Osteoblast (primary cell): ENCODE data around the gene ATP11A. TPM values are rescaled to one million over a fixed set of nuclear protein-coding genes. Genes with fewer than 3 reads are reported as not detected.

Experiments
- DNase-seq: peaks from one replicate; pipeline ENCODE4 v3.0.0; 2011; ENCODE audit warnings: low spot score, mixed read lengths; ENCODE audit not compliant: insufficient read length; ENCODE audit errors: missing footprints
- H2AFZ ChIP-seq: 2 replicates; pipeline ENCODE4 v1.6.0; 2011; ENCODE audit warnings: mild to moderate bottlenecking, low read length
- H3K27ac ChIP-seq: 2 replicates; pipeline ENCODE4 v1.5.1; 2011; ENCODE audit warnings: mild to moderate bottlenecking, low read depth, low read length, moderate library complexity
- H3K27me3 ChIP-seq: 2 replicates; pipeline ENCODE4 v1.6.0; 2012; ENCODE audit warnings: mild to moderate bottlenecking, control low read depth, inconsistent platforms, low read length, moderate library complexity; ENCODE audit not compliant: insufficient read depth
- H3K36me3 ChIP-seq: 2 replicates; pipeline ENCODE4 v1.5.1; 2011; ENCODE audit warnings: mild to moderate bottlenecking, low read length, control low read depth, moderate library complexity; ENCODE audit not compliant: insufficient read depth
- H3K4me1 ChIP-seq: 2 replicates; pipeline ENCODE4 v1.5.1; 2011; ENCODE audit warnings: mild to moderate bottlenecking, low read length, control low read depth, moderate library complexity; ENCODE audit not compliant: insufficient read depth
- H3K4me2 ChIP-seq: 2 replicates; pipeline ENCODE4 v1.6.0; 2011; ENCODE audit warnings: mild to moderate bottlenecking, low read length; ENCODE audit not compliant: insufficient read depth
- H3K4me3 ChIP-seq: fragments of 200-600 bp; sonication (generic); 3 replicates; pipeline ENCODE4 v1.5.1; 2012; ENCODE audit warnings: mild to moderate bottlenecking, low read length, inconsistent platforms; ENCODE audit not compliant: insufficient read depth
- H3K79me2 ChIP-seq: 2 replicates; pipeline ENCODE4 v1.6.0; 2012; ENCODE audit warnings: mild to moderate bottlenecking, low read length, control low read depth, inconsistent platforms; ENCODE audit not compliant: insufficient read depth
- H3K9me3 ChIP-seq: 2 replicates; pipeline ENCODE4 v1.5.1; 2011; ENCODE audit warnings: low read depth, low read length, control low read depth
- H4K20me1 ChIP-seq: 2 replicates; pipeline ENCODE4 v1.6.0; 2012; ENCODE audit warnings: mild to moderate bottlenecking, low read length, control low read depth; ENCODE audit not compliant: insufficient read depth
- total RNA-seq: library from RNA; depleted of rRNA; stranded (reverse); fragments of >200 nt; gene quantifications from 2 replicates; pipeline ENCODE4 v1.2.3, GENCODE V29; 2012
- TF ChIP-seq, protein P1 (sequence below): IDR thresholded peaks from 2 replicates; pipeline ENCODE4 v1.5.1; 2011; ENCODE audit warnings: mild to moderate bottlenecking, low read depth, low read length, moderate library complexity; ENCODE audit errors: extremely low read depth

ATP11A gene
- total RNA-seq, 1 donor = 7.6 TPM

DNA sequence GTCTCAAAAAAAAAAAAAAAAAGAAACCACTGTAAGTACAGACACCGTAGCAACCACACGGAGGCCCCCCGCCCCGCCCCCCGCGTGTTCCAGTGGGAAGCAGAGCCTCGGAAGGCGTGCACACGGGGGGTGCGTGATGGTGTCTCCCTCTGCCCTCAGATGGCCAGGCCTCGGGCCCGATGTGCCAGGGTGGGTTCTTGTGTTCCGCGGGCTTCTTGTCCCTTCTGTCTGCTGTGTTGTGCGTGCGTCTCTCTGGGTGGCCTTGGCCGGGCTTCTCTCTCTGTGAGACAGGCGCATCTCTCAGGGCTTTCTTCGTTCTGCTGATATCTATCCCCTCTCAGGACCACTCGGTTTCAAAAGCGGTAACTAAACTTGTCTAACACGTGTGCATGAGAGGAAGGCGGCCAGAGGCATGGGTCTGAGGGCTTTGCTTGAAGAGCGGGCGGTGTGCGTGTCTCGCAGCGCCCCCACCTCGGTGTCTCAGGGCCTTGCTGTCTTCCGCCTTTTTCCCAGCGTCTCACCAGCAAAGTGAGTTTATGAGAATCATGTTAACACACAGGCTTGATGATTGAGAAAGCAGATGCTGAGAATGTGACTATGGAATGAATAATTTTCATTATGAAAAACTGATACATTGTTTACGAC, 12.6 kb downstream of the ATP11A start:
- TF ChIP-seq, protein P1, sequence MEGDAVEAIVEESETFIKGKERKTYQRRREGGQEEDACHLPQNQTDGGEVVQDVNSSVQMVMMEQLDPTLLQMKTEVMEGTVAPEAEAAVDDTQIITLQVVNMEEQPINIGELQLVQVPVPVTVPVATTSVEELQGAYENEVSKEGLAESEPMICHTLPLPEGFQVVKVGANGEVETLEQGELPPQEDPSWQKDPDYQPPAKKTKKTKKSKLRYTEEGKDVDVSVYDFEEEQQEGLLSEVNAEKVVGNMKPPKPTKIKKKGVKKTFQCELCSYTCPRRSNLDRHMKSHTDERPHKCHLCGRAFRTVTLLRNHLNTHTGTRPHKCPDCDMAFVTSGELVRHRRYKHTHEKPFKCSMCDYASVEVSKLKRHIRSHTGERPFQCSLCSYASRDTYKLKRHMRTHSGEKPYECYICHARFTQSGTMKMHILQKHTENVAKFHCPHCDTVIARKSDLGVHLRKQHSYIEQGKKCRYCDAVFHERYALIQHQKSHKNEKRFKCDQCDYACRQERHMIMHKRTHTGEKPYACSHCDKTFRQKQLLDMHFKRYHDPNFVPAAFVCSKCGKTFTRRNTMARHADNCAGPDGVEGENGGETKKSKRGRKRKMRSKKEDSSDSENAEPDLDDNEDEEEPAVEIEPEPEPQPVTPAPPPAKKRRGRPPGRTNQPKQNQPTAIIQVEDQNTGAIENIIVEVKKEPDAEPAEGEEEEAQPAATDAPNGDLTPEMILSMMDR = no peak
- no peak overlapping the region for H3K27ac ChIP-seq
- peak; percentile 81 for DNase-seq
- H3K9me3 ChIP-seq = no peaks in the 10 kb centered on the region
- no peaks in the 10 kb centered on the region for H3K27me3 ChIP-seq
- H3K79me2 ChIP-seq = peaks cover 4% of the 10 kb centered on the region
- H2AFZ ChIP-seq = no peak overlapping the region
- H4K20me1 ChIP-seq = peaks cover 15% of the 10 kb centered on the region
- no peak overlapping the region for H3K4me3 ChIP-seq
- no peaks in the 10 kb centered on the region for H3K36me3 ChIP-seq
- H3K4me2 ChIP-seq = no peak overlapping the region
- no peaks in the 10 kb centered on the region for H3K4me1 ChIP-seq

DNA sequence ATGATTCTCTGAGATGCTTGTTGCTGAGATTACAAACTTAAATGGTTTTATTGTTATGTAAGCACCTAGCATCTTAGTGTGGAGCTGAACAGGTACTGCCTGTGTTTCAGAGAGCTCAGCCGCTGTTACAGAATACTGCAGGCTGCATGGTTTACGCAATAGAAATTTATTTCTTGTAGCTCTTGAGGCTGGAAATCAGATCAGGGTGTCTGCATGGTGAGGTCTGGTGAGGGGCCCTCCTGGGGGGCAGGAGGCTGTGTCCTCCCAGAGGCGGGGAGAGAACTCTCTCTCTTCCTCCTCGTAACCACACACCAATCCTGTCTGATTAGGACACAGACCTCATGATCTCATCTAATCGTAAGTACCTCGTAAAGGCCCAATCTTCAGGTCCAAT, 13.1 kb downstream of the ATP11A start:
- Histone ChIP-seq H3K4me3 (no peak overlapping the region), H3K79me2 (peaks cover 4% of the 10 kb centered on the region), H3K4me2 (no peak overlapping the region), H3K36me3 (no peaks in the 10 kb centered on the region), H3K4me1 (no peaks in the 10 kb centered on the region), H3K9me3 (no peaks in the 10 kb centered on the region), H4K20me1 (peaks cover 15% of the 10 kb centered on the region), H3K27me3 (no peaks in the 10 kb centered on the region), H2AFZ (no peak overlapping the region), H3K27ac (no peak overlapping the region)
- DNase-seq = peak; percentile 56
- TF ChIP-seq, protein P1 = no peak

DNA sequence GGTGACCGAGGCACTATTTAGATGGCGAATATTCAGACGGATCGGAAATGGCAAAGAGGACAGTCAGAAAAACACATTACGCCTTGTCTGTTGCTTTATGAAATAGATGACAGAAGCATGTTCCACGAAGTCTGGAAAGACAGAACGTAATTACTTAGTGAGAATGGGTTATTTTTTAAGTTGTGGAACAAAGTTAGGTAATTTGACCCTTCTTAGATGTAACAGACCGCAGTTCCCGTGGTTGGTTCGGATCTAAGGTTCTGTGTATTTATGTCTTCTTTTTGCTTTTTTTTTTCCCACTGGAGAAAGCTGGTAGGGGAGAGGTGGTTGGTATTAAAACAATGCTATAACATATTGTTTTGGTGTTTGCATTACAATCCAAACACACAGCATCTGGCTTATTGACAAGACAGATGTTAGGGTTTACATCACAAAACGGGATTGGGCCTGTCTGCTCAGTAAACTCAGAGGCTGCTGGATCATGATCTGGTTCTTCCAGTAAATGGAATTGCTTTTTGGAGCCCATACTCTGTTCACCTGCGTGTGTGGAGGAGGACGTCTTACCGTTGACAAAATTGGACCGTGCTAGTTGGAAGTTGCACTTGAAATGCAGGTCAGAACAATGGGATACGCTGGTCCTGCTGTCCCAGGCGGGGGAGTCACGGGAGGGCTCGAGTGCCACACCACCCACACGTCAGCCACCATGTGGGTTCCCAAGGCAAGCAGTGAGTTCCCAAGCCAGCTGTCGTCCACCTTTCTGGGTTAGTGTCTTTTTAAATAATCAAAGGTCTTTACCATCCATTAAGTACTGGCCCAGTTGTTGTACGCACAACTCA, 13.8 kb downstream of the ATP11A start:
- Histone ChIP-seq H3K9me3 (no peaks in the 10 kb centered on the region), H3K79me2 (peaks cover 4% of the 10 kb centered on the region), H2AFZ (no peak overlapping the region), H4K20me1 (peaks cover 15% of the 10 kb centered on the region), H3K36me3 (no peaks in the 10 kb centered on the region), H3K4me2 (no peak overlapping the region), H3K27me3 (no peaks in the 10 kb centered on the region), H3K4me1 (no peaks in the 10 kb centered on the region), H3K4me3 (no peak overlapping the region), H3K27ac (no peak overlapping the region)
- TF ChIP-seq, protein P1 = no peak
- peak; percentile 32 for DNase-seq
